LoVo (cell line): ENCODE data around the gene AMZ2.
"Not testable (repeated sequence)": the region's sequence is repeated elsewhere in the genome, so short reads cannot be mapped to it uniquely, and the experiment has no call there.

Source experiments
- DNase-seq: peaks from one replicate; pipeline ENCODE4 v3.0.0-alpha.2; 2016; ENCODE audit warnings: low spot score

AMZ2 gene

DNA sequence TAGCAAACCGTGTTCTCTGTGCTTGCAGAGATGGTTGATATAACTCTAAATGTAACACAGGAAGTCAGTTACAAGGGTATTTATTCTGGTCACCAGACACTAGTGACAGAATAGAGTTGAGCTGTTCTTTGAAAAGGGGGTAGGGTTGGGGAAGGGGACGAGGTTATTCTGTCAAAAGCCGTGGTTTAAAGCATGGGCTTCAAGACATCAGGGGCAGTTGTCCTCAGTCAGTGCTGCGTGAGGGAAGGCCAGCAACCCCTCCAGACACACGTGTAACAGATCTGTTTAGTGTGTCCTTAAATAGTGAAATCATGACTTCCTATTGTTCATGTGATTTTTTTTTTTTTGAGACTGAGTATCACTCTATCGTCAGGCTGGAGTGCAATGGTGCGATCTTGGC lies 5.6 kb downstream of the AMZ2 start:
- DNase-seq = not testable (repeated sequence)

DNA sequence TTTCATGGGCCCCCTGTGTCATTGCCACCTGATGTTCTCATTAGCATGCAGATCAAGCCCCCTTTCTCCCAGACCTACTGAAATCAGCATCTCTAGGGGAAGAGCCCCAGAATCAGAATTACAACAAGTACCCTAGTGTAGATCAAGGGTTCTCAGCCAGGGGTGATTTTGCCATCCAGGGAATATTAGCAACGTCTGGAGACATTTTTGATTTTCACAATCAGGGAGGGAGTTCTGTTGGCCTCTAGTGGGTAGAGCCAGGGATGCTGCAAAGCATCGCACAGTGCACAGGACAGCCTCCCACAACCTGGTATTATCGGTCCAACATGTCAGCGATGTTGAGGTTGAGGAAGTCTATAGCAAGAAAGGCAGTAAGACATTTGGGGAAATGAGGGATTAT lies 7.3 kb downstream of the AMZ2 start:
- DNase-seq = no peak

- DNase-seq = no peak
Observed at GRCh38 chr17:68255731-68256538, 8.1 kb downstream of the AMZ2 start.

GRCh38 chr17:68256701-68257100 lies 8.9 kb downstream of the AMZ2 start:
- DNase-seq = not testable (repeated sequence)

DNA sequence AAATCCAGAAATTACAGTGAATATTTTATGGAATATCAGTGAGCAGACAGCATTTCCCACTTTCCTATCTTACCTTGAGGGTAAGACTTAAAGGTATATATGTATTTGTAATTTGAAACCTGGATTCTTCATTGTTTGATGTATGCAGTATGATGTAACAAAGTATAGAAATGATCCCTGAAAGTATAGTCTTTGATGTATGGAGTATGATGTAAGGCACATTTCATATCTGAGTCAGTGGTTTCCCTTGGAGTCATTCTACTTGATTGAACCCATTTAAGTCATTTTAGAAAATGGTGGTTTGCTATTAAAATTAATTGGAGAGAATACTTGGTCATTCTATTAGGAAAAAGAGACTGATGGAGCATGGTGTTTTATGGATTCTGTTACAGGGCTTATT lies 10.1 kb downstream of the AMZ2 start:
- no peak for DNase-seq

- not testable (repeated sequence) for DNase-seq
Observed at GRCh38 chr17:68258890-68259647, 11.2 kb downstream of the AMZ2 start.

- DNase-seq = not testable (repeated sequence)
Observed at GRCh38 chr17:68259648-68259951, 11.8 kb downstream of the AMZ2 start.

GRCh38 chr17:68260051-68260762 lies 12.4 kb downstream of the AMZ2 start:
- DNase-seq = no peak

DNA sequence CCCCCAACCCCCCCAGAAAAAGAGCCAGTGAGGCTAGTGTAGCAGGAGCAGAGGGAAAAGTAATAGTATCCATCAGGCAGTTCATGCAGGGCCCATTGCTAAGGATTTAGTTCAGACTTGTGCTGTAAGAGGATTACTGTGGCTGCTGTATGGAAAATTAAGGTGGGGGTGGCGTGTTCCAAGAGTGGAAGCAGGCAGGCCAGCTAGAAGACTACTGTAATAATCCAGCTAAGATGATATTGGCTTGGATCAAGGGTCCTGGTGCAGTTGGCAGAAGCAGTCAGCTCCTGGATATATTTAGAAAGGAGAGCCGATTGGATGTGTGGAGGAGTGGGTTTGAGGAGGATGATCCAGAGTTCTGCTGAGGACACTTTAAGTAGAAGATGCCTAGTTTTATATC lies 14.6 kb downstream of the AMZ2 start:
- not testable (repeated sequence) for DNase-seq

GRCh38 chr17:68263101-68263681 lies 15.3 kb downstream of the AMZ2 start:
- not testable (repeated sequence) for DNase-seq

- DNase-seq = not testable (repeated sequence)
Observed at GRCh38 chr17:68265833-68266232, 18.0 kb downstream of the AMZ2 start.

- DNase-seq = no peak
Observed at GRCh38 chr17:68273722-68274121, 25.9 kb downstream of the AMZ2 start.

DNA sequence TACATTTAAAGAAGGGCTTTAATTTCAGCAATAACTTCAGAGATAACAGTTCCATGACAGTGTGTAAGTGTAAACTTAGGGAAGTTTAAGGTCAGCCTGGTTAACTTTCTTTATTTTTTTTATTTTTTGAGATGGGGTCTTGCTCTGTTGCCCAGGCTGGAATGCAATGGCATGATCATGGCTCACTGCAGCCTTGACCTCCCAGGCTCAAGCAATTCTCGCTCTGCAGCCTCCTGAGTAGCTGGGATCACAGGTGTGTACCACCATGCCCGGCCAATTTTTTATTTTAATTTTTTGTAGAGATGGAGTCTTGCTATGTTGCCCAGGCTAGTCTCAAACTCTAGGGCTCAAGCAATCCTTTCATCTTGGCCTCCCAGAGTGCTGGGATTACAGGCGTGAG lies 28.5 kb downstream of the AMZ2 start:
- DNase-seq = not testable (repeated sequence)

DNA sequence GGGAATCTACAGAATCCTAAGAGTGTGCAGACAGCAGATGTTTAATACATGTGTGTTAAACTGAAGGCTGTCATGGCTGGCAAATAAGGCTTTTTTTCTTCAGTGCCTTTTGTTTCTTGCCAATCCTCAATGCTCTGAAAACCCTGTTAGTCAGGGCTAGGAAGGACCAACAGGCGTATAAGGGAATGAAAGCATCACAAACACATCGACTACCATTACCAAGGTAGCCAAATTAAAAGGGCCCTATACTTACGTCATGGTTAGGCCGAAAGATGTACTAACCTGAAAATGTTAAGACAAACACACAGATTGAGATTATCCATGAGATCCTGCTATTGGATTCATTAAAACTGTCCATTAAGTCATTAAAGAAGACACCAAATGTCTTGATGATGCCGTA lies 30.0 kb downstream of the AMZ2 start:
- DNase-seq = no peak

DNA sequence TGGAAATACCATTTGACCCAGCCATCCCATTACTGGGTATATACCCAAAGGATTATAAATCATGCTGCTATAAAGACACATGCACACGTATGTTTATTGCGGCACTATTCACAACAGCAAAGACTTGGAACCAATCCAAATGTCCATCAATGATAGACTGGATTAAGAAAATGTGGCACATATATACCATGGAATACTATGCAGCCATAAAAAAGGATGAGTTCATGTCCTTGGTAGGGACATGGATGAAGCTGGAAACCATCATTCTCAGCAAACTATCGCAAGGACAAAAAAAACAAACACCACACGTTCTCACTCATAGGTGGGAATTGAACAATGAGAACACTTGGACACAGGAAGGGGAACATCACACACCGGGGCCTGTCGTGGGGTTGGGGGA lies 34.1 kb downstream of the AMZ2 start:
- DNase-seq = not testable (repeated sequence)

- DNase-seq = no peak
Observed at GRCh38 chr17:68288375-68288774, 40.5 kb downstream of the AMZ2 start.

GRCh38 chr17:68288804-68289203 lies 41.0 kb downstream of the AMZ2 start:
- no peak for DNase-seq

DNA sequence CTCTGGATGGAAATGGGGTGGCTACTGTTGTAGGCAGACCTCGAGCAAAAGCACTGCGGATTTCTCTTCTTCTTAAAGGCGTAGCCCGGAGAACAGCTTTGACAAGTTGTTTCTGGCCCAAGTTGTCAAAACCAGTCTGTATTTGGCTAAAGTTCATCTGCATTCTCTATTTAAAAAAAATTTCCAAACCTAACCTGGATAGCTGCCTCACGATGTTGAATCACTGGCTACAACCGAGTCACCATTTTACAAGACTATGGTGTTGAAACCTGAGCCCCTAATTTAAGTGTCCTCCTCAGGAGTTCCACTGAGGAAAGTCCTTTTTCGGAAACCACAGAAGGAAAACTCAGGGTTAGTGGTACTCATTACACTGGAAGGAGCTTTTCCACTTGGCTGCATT lies 41.6 kb downstream of the AMZ2 start:
- no peak for DNase-seq

DNA sequence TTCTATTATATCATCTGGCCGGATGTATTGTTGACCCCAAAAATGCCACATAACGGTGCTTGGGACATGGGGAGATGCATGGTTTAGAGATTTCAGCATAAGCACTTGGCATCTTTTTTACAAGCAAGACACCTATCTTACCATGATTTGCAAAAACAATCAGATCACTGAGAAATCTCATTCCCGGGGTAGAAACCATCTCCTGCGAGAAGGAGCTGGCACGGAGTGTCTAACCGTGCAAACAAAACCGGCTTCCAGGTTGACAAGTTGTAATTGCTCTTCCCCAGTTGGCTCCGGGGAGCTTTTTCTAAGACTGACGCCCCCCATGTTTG lies 42.1 kb downstream of the AMZ2 start:
- DNase-seq = no peak

GRCh38 chr17:68290268-68290954 lies 42.6 kb downstream of the AMZ2 start:
- DNase-seq = no peak

DNA sequence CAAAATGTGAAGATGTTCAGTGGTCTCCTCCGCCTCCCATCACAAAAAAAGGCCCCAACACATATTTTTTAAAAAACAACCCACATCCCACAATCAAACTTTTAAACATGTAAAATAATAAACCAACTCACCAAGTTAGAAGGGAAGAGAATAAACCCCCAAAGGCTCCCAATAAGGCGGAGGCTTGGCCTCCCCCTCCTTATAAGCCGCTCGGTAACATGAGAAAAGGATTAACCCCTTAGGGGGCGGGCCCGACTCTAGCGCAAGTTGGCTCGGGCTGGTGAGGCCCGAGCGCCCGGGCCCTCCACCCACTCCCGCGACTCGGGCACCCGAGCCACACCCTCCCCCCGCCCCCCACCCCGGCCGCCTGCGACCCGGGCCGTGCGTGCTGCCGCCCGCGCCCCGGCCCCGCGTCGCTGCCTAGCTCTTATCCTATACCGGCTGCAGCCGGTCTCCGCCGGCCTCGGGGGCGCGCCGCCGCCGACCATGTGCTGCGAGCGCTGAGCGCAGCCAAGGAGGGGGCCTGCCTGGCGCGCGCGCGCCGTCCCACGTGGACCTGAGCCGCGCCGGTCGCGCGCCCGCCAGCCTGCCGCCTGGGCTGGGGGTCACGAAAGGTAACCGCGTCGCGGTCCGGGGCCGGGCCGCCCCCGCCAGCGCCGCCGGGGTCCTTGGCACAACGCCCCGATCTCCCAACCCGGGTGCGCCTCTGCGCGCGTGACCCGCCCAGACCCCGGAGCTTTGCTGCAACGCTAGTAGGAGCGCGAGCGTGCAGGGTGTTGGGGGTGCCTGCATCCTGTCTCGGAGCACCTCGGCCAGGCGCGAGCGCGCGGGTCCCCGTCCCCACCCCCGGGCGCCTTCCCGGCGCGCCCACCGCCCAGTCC lies 43.4 kb downstream of the AMZ2 start, which contains the start of the genes ARSG and SLC16A6:
TSS of gene ARSG (plus strand) at position 541 of the 881 bp plus-strand sequence. CDS start 15,999 bp downstream, outside the sequence.
TSS of gene SLC16A6 (minus strand) at position 173 of the 881 bp plus-strand sequence. CDS start 12,807 bp downstream, outside the sequence.
- DNase-seq = peak; percentile 70
